IPS-NIHi7 (cell line): ENCODE results near the gene TCF7L1.

Source experiments
- DNase-seq: peaks from one replicate; pipeline ENCODE4 v3.0.0; 2012; ENCODE audit warnings: mixed read lengths; ENCODE audit errors: extremely low spot score

The TCF7L1 gene

DNA sequence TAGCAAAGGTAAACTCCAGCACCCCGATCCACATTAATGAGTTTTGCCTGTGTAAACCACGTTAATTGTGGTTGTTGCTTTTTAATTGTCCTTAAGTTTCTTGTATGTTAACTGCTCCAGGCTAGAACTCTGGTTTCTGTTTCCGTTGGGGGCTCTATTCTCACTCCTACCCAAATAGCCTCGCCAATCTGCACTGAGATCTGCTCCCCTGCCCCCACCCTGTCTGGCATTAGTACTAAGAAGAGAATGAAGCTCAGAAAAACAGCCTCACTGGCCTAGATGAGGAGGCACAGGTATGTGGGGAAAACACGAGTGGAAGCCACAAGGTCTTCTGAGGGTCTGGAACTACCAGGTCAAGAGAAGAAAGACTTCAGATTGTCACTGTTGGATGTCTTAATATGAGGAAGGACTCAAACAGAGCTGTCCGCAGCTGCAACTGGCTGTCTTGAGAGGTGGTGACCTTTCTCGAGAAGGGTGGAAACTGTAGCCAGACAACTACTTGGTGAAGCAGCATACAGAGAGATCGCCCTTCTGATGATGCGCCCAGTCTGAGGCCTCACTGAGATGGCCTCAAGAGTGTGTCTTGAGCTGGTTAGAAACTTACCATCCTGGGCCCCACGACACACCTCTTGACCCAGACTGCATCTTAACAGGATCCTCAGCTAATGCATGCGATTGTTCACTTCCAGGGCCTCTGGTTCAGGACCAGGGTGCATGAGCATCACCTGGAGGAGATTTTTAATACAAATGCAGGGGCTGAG, 121.5 kb downstream of the TCF7L1 start:
- no peak for DNase-seq

DNA sequence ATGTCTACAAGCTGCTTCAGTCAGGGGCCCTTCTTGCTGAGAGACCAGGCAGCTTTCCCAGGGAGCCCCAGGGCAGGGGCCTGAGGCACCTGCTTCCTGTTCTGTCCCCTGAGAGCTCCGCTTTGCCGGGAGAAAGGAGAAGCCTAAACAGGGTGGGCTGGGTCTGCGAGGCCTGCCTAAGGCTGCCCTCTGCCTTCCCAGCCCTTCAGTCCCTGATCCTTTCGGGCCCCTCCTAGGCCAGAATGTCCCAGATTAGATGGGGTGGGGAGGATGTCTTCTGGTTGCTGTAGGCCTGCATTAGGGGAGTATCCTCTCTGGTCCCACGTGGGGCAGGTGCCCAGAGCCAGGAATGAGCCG, 122.2 kb downstream of the TCF7L1 start:
- peak; percentile 61 for DNase-seq

DNA sequence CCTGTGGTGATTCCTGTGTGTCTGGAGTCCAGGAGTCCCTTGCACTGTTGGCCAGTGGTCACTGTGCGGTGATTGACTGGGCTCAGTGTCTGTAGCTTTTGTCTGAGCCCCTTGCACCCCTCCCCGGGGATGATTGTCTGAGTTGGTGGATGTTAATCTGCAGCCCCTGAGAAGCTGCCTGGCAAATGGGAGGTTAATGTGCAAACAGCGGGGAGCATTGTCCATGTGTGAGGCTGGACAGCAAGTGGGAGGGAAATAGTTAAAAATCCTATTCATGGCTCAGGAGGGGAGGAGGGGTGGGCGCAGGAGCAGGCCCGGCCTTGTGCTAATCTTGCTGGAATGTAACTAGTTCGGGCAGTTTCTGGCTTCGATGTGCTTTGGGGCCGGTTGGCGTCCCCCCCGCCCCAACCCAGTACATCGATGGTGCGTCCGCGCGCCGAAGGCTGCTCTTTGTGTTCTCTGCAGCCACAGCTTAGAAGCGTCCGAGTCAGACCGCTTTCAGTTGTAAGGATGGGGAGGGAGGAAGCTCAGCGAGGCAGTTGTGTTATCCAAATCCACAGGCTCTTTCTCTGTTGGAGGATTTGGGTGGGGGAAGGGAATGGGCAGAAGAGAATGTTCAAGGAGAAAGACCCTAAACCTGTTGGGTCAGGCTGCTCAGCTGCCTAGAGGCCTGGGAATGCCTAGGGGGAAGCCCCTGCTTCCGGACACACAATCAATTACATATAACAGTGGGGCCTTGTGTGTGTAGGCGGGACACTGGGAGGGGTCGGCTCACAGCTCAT, 122.8 kb downstream of the TCF7L1 start:
- peak; percentile 82 for DNase-seq

DNA sequence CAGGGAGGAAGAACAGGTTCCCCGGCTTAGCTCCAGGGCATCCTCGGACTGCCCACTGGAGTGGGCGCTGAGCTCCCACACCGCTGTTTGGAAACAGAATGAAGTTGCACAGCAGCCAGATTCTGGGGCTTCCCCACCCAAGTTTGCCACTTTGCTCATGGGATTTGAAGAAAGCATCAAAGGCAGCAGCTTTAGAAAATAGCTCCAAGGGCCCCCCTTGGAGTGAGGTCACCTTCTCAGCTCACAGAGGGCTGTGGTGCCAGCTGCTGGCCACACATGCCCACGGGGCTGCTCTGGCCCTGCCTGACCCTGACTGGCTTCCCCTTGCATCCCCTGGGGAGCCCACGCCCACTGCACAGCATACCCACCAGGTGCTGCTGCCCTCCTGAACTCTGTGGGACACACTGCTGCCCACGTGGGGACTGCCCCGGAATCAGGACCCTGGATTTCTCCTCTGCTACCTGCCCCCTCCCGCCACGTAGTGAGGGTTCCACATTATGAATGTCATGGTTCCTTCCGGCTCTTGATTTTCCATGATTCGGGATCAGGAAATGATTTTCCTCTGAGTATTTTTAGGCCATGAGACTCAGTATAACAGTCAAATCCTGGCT, 124.3 kb downstream of the TCF7L1 start:
- no peak for DNase-seq

DNA sequence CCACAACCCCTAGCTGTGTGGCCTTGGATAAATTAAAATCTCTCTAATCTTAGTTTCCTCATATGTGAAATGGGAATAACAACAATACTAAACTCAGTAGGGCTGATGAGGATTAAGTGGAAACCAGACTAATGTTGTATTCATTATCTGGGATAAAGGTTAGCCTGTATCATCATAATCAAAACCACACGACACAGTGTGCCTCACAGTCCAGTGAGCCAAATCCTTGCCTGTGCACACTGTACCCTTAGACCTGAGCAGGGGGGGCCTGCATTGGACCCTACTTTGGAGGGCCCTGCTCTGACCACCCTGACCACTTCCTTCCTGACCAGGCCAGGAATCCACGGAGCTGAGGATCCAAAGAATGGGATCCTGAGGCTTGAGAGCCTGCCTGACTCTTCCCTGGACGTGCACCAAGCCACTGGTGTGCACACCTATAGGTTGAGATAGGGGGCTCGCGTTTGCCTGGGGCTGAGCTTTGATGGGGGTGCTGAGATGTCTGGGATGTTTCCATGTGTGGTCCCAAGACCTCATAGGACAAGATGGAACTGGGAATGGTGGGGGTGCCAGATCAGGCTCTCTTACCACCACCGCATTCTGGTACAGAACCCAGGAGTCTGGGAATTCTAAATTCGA, 124.9 kb downstream of the TCF7L1 start:
- no peak for DNase-seq

DNA sequence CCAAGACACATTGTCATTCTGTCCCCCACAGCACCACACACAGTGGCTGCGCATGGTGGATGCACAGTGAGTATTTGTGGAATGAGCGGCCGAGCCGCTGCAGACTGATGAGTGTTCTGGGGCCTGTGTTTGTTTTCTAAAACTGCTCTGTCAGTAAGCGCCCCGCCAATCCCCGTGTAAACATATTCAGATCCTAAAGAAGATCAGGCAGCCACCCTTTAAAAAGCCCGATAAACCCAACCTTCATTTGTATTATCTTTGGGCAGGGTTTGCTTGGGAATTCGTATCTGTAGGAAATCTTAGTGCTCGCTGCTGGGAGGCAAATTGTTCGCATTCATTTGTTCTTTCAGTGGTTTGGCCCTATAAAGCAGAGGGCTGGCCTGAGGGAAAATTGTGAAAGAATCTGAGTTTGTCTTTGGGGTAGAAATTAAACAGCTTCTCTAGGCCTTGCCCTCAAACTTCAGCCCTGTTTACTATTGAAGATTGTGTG, 126.0 kb downstream of the TCF7L1 start:
- DNase-seq: no peak

DNA sequence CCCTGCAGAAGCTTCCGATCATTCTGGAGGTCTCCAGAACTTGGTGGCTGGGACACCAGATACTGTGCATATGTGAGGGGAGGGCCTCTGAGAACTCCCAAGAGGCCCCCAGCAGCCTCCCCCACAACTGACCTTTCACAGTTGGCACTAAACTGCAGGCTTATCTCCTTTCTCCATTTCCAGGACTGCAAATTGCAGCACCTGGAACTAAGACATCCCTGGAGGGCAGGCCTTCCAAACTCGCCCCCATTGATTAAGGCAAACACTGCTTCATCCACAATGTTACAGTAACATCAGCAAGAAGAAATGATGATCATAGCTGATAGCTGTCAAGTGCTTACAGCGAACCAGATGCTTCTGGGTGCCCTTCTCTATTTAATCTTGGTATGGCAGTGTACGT, 126.7 kb downstream of the TCF7L1 start:
- no peak for DNase-seq

DNA sequence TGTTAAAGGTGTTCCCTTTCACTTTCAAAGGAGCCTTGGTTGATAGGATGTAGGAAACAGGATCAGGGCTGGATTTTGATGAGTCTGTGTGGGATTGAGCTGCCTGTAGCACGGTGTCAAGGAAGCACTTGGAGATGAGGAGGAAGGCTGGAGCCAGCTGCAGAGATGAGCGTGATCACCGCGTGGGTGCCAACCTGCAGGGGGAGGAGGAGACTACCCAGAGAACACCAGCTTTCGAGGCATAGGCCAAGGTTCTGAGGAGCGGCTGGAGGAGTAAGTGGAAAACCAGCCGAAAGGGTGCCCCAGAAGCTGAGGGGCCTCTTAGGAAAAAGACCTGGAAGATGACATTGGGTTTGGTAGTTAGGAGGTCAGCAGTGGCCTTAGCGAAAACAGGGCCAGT, 130.4 kb downstream of the TCF7L1 start:
- no peak for DNase-seq

DNA sequence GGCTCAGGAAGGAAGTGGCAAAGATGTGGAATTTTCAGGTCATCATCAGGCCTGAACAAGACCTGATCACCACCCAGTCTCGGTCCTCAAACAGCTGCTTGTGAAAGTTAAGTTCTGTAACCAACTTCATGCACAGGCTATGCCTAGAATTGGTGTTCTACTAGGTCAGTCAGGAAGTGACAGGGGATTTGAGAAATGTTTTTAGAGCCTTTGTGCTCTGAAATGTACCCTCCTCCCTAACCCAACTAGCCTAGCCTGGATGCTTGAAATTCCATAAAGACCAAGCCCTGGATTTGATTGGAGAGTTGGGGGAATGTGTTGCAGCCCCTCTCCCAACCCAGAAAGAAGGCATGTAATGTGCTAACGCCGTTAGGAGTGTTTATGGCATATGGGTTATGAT, 131.3 kb downstream of the TCF7L1 start:
- no peak for DNase-seq

DNA sequence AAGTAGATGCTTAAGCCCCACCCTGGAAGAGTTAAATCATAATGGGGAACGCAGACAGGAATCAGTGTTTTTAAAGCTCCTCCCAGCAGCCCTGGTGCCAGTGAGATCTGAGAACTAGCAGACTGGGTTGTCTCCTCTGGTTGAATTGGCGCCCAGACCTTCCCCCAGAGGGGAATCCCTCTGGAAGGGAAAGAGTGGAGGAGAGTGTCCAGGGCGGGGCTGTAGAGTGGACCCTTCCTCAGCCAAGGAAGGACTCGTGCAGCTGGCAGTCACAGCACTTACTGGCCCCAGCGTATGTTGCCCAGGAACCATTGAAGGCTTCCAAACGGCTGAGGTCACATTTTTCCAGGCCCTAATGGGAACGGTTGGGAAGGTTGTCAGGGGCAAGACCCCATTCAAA, 132.1 kb downstream of the TCF7L1 start:
- DNase-seq: no peak

DNA sequence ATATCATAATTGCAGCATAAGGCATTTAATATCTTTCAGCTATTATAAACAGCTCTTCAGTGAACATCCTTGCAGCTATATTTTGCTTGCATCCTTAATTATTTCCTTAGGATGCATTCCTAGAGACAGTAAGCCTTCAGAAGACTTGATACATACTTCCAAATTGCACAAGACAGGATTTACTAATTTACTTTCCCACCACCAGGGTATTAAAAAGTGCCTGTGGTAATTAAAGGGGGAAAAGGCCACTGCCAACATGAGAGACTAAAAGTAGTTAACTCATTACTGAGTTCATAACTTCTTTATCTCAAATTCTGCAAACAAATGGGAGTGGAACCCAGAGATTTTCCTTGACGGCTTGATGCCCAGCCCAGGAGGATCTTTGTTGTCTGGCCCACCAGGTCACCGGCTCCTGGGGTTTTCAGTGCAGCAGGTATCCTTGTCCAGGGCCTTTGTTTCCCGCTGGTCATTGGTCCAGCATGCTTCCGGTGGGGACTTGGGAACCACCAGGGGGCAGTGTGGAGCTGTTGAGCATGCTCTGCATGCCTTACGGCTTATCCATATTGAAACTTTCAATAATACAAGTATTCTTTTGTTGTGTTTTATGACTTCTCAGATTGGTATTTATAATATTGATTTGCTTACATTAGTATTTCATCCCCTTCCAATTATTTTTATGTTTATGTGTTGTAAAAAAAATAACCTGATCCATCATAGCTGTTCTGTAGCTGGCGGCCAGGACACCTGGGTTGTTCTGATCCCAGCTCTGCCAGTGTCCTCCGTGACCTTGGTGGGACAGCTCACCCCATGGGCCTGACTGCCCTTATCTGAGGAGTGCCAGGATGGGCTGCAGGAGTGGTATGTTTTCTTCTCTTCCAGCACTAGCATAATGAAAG, 133.2 kb downstream of the TCF7L1 start:
- DNase-seq: peak; percentile 86

DNA sequence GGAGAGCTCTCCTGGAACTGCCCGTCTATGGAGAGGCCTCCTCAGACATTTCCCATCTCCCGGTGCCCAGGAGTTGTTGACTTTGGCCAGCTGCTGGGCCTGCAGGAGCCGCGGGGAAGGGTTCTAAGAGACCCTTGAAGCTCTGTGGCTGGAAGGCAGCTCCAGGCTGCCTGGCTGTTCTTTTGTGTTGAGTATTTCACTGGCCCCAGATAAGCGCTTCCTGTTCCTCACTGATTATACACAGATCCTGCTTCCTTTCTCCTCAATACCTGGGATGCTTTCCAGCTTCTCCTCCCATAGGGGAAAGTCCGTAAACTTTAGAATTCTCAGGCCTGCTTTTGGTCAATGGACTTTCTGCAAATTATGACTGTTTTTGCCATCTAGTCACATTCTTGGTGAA, 136.8 kb downstream of the TCF7L1 start:
- no peak for DNase-seq

DNA sequence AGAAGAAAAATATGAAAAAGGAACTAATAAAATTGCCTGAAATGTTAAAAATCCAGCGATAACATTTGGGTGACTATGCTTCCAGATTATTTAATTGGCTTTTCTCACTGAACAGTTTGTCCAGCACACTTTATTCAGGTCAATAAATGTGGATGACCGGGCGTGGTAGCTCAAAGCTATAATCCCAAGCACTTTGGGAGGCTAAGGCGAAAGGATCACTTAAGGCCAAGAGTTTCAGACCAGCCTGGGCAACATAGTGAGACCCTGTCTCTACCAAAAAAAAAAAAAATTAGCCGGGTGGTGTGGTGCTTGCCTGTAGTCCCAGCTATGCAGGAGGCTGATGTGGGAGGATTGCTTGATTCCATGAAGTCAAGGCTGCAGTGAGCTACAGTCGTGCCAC, 139.2 kb downstream of the TCF7L1 start:
- DNase-seq: no peak

DNA sequence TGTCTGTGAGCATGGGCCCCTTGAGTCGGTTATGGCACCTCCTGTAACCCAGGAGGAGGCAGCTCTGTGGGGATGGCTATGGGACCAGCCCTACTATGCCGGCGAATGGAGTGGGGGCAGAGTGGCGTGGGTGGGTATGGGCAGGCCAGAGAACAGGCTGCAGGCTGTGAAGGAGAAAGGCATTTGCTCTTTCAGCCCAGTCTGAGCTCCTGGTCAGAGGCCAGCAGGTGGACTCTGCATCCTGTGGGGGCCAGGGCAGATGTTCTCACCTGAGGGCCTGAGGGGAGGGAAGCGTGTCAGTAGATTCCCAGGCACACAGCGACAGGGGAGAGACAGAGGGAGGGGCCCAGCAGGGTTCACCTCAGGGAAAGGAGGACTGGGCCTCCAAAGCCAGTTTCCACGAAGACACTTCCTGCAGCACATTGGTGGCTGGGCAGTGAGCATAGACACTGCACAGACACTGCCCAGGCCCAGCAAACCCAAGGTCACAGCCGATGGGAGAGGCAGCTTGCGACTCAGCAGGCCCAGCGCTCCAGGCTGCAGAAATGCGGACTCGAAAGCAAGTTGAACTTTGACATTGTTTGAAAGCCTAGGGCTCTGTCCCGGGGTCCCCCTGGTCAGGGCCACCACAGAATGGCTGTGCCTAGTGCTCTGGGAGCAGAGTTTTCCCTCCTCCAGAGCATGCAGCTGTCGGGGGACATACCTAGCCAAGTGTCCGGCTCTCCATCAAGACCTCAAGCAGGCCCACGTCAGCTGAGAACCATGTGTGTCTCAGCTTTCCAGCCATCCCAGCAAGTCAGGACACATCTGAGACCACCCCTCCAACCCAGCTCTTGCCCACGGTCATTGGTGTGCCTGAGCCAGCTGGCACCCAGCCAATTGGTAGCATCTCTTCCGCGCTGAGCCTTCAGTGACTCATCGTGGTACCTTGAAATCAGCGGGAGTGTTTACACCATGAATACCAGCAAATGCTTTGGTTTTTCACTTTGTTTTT, 140.8 kb downstream of the TCF7L1 start:
- DNase-seq: no peak

DNA sequence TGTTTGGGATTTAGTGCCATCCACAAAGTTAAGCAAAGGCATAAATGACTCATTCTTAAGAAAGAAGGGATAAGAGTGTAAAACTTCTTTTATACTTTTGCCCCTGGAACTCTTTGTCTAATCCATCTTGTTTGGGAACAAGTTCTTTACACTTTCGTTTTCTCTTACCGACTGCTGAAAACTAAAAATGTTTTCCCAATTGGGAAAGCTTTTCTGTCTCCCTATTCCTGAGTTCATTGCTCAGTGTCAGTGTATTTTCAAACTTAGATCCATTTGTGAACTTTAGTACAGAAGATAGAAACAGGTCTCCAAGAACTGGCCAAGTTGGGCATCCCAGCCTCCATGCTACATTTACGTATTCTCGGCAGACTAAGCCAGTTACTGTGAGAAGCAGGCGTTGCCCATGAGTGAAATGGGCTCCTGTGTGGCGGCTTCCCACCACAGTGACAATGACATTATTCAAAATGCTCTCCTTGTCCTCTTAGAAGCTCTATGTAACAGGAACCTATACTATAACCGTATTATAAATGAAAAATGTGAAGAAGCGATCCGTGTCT, 142.9 kb downstream of the TCF7L1 start:
- no peak for DNase-seq

DNA sequence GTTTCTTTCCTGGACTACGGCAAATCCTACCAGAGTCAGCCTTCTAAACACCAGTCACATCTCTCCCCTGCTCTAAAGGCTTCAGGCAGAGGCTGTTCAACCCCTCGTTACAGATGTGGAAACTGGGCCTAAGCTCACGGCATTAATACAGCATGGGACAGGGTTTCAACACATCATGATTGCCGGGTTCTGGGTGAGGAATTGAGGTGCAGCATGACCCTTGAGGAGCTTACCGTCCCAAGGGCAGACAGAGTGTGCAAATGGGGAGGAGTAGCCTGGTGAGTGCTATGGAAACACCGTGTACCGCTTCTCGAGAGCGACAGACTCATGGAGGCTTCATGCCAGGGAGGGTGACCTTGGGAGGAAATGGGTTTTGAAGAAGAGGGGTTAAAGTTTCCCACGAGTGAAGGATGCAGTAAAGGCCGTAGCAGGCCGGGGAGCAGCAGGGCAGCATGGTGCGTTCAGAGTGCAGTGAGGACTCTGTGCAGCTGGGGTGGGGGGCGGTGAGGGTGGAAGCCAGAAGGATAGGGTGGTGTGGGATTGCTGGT, 143.5 kb downstream of the TCF7L1 start:
- no peak for DNase-seq

DNA sequence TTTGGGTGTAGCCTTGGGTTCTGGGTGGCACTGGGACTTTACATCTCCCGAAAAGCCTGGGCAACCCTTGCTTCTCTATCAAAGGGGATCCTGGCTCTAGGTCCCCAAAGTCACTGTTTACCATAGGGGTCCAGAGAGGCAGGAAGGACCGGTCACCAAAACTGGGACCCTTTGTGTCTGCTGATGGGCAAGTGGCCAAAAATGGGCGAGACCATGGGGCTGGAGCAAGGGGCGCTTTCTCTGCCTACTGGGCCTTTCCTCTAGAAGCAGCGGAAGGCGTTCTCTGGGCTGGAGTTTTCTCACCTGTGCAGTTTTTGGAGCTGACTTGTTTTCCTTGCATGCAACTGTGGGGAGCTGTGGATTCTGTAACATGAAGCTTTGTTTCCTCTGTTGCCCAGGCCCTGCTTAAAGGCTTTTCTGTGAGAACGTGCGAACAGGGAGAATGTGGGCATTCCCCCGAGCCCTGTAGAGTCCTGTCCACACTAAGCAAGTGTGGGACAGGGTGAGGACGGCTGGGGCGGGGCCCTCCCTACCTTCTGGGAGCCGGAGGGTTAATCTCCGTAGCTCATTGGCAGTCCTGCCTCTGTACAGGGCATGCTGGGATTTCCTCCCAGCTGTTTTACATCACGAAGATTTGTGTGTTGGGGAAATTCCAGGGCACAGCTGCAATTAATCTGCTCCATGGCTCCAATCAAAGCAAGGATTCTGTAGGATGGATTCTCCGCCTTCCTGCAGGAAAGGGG, 144.4 kb downstream of the TCF7L1 start:
- no peak for DNase-seq

DNA sequence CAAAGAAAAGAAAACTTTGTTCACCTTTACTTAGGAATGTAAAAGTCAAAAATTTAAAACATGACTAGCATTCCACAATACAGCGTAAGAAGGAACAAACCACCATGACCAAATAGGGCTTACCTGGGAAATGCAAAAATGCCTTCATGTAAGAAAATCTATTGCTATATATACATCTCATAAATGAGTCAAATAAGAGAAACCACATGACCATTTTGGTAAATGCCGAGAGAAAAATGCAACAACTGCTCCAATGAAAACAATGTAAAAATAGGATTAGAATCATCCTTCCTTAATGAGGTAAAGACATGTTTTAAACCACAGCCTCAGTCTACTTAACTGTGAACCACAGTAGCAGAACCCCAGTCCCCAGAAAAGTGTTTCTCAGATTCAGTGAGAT, 145.2 kb downstream of the TCF7L1 start:
- DNase-seq: no peak

DNA sequence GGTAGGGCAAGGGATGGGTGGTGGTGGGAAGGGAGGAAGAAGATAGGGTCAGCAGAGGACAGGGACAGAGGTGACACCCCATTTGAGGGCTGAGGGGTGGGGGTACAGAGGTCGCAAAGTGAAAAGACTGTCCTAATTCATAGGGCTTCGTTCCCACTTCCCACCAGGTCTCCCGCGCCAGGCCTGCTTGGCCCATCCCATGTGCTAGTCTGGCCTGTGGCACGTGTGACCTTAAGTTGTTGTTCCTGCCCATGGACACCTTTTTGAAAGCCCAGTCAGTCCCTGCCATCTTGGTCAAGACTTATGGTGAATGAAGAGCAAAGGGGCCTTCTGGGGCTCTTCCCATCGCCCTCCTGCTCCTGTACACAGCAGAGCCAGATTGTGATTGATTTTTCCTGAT, 148.4 kb downstream of the TCF7L1 start:
- no peak for DNase-seq
